ENCODE data around the gene STIP1. TPM values are rescaled to one million over a fixed set of nuclear protein-coding genes. Genes with fewer than 3 reads are reported as not detected.
A peak's percentile ranks its signal among the peaks of the same experiment; 100 is the strongest.

Gene STIP1
- total and polyA plus RNA-seq, 9 of the 15 experiments (the other 6 are each of a cell fraction or from before 2014, with no cell fraction given), result 58.1 to 465 (median 346) TPM

DNA sequence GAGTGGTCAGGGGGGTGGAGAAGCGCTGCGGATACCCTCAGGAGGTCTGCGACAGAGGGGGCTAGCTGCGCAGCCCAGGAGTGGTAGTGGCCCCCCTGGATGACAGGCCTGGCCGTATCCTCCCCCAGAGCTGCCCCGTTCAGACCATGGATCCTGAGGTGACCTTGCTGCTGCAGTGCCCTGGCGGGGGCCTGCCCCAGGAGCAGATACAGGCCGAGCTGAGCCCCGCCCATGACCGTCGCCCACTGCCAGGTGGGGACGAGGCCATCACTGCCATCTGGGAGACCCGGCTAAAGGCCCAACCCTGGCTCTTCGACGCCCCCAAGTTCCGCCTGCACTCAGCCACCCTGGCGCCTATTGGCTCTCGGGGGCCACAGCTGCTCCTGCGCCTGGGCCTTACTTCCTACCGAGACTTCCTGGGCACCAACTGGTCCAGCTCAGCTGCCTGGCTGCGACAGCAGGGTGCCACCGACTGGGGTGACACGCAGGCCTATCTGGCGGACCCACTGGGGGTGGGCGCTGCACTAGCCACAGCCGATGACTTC lies 40.6 kb downstream of the STIP1 start (continued):
- TF ChIP-seq, protein P1, sequence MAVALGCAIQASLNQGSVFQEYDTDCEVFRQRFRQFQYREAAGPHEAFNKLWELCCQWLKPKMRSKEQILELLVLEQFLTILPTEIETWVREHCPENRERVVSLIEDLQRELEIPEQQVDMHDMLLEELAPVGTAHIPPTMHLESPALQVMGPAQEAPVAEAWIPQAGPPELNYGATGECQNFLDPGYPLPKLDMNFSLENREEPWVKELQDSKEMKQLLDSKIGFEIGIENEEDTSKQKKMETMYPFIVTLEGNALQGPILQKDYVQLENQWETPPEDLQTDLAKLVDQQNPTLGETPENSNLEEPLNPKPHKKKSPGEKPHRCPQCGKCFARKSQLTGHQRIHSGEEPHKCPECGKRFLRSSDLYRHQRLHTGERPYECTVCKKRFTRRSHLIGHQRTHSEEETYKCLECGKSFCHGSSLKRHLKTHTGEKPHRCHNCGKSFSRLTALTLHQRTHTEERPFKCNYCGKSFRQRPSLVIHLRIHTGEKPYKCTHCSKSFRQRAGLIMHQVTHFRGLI (CRISPR knock-in tag; IDR thresholded peaks at IDR 0.05), result 0 out of 2 replicates have a peak, but pooled peaks have one; percentile 9
- TF ChIP-seq, protein P2, sequence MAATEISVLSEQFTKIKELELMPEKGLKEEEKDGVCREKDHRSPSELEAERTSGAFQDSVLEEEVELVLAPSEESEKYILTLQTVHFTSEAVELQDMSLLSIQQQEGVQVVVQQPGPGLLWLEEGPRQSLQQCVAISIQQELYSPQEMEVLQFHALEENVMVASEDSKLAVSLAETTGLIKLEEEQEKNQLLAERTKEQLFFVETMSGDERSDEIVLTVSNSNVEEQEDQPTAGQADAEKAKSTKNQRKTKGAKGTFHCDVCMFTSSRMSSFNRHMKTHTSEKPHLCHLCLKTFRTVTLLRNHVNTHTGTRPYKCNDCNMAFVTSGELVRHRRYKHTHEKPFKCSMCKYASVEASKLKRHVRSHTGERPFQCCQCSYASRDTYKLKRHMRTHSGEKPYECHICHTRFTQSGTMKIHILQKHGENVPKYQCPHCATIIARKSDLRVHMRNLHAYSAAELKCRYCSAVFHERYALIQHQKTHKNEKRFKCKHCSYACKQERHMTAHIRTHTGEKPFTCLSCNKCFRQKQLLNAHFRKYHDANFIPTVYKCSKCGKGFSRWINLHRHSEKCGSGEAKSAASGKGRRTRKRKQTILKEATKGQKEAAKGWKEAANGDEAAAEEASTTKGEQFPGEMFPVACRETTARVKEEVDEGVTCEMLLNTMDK (IDR thresholded peaks at IDR 0.05; ENCODE audit: borderline replicate concordance, insufficient read depth, low read depth, low read length, poor library complexity, severe bottlenecking), result no peak
- TF ChIP-seq STAT5B (CRISPR knock-in tag; IDR thresholded peaks at IDR 0.05), result no peak
- TF ChIP-seq, protein P3, sequence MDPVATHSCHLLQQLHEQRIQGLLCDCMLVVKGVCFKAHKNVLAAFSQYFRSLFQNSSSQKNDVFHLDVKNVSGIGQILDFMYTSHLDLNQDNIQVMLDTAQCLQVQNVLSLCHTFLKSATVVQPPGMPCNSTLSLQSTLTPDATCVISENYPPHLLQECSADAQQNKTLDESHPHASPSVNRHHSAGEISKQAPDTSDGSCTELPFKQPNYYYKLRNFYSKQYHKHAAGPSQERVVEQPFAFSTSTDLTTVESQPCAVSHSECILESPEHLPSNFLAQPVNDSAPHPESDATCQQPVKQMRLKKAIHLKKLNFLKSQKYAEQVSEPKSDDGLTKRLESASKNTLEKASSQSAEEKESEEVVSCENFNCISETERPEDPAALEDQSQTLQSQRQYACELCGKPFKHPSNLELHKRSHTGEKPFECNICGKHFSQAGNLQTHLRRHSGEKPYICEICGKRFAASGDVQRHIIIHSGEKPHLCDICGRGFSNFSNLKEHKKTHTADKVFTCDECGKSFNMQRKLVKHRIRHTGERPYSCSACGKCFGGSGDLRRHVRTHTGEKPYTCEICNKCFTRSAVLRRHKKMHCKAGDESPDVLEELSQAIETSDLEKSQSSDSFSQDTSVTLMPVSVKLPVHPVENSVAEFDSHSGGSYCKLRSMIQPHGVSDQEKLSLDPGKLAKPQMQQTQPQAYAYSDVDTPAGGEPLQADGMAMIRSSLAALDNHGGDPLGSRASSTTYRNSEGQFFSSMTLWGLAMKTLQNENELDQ (CRISPR knock-in tag; IDR thresholded peaks at IDR 0.05; ENCODE audit: borderline replicate concordance), result no peak
- peak; percentile 57 to 58; a peak in 3 of 4 replicates for TF ChIP-seq NRF1 (conservative IDR thresholded peaks at IDR 0.05 in 1 of 2, IDR thresholded peaks at IDR 0.05 in 1 of 2)
- no peak for TF ChIP-seq XRCC5 (IDR thresholded peaks at IDR 0.05; ENCODE audit: low read depth, low read length)
- TF ChIP-seq ESRRA (IDR thresholded peaks at IDR 0.05; ENCODE audit: borderline replicate concordance, low read depth), result peak; percentile 62
- no peak for TF ChIP-seq TAF7 (tag; IDR thresholded peaks at IDR 0.05)
- TF ChIP-seq, protein P4, sequence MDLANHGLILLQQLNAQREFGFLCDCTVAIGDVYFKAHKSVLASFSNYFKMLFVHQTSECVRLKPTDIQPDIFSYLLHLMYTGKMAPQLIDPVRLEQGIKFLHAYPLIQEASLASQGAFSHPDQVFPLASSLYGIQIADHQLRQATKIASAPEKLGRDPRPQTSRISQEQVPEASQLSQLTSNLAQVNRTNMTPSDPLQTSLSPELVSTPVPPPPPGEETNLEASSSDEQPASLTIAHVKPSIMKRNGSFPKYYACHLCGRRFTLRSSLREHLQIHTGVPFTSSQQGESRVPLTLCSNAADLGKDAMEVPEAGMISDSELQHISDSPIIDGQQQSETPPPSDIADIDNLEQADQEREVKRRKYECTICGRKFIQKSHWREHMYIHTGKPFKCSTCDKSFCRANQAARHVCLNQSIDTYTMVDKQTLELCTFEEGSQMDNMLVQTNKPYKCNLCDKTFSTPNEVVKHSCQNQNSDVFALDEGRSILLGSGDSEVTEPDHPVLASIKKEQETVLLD (IDR thresholded peaks at IDR 0.05), result no peak
- TF ChIP-seq ZNF124 (CRISPR knock-in tag; IDR thresholded peaks at IDR 0.05), result no peak
- TF ChIP-seq SMAD4 (CRISPR knock-in tag; conservative IDR thresholded peaks at IDR 0.05), result peak; percentile 40; the same call in 1 of the 2 replicates
- no peak for TF ChIP-seq ZKSCAN1 (IDR thresholded peaks at IDR 0.05; ENCODE audit: low read depth, low read length)
- no peak for TF ChIP-seq ZNF695 (CRISPR knock-in tag; IDR thresholded peaks at IDR 0.05)
- 0 out of 2 replicates have a peak, but pooled peaks have one; percentile 20 for TF ChIP-seq ZNF583 (CRISPR knock-in tag; IDR thresholded peaks at IDR 0.05)
- TF ChIP-seq PHF20 (IDR thresholded peaks at IDR 0.05; ENCODE audit: partially characterized antibody), result peak; percentile 4
- no peak for TF ChIP-seq HMG20A (CRISPR knock-in tag; conservative IDR thresholded peaks at IDR 0.05)
- no peak for TF ChIP-seq MAFG (tag; conservative IDR thresholded peaks at IDR 0.05)
- TF ChIP-seq MYC (IDR thresholded peaks at IDR 0.05; ENCODE audit: low read depth, low read length), result no peak
- TF ChIP-seq MYC (CRISPR knock-in tag; IDR thresholded peaks at IDR 0.05; ENCODE audit: borderline replicate concordance, low read depth), result 0 out of 2 replicates have a peak, but pooled peaks have one; percentile 35
- no peak for TF ChIP-seq ZNF217 (CRISPR knock-in tag; IDR thresholded peaks at IDR 0.05)
- no peak for TF ChIP-seq NUFIP1 (IDR thresholded peaks at IDR 0.05; ENCODE audit: partially characterized antibody)
